ENCODE measurements around the gene SPATC1L.
"Not testable (repeated sequence)": the region's sequence is repeated elsewhere in the genome, so short reads cannot be mapped to it uniquely, and the experiment has no call there.

SPATC1L gene

DNA sequence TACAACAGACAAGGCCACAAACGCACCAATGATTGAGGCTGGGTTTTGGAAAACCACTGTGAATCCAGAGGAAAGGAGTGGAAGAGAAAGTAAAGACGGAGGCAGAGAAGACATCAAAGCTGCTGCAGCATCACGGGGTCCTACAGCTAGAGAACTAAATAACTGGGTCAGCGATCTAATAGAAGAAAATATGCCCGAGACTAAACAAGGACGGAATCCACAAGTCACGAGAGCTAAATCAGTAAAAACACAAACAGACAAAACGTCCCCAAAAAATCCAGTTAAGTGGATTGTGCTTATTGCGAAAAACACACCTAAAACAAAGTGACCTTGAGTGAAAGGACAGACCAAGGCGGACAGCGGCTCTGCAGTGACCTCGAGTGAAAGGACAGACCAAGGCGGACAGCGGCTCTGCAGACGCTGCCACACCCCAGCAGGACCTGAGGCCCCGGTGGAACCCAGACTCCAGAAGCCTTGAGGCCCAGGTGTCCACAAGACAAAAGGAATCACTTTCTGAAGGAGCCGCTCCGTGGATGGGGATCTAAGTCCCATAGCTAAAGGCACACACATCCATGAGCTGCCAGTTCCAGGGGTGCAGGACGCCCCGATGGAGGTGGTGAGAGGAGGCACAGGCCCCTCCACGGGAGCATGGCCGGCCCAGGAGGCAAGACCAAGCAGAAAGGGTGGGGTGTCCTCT lies 34.9 kb downstream of the SPATC1L start:
- no peak for DNase-seq

- no peak for DNase-seq
Measured at GRCh38 chr21:46148106-46148505, 36.2 kb downstream of the SPATC1L start.

- peak; percentile 49 for DNase-seq
Measured at GRCh38 chr21:46147429-46147828, 36.8 kb downstream of the SPATC1L start.

DNA sequence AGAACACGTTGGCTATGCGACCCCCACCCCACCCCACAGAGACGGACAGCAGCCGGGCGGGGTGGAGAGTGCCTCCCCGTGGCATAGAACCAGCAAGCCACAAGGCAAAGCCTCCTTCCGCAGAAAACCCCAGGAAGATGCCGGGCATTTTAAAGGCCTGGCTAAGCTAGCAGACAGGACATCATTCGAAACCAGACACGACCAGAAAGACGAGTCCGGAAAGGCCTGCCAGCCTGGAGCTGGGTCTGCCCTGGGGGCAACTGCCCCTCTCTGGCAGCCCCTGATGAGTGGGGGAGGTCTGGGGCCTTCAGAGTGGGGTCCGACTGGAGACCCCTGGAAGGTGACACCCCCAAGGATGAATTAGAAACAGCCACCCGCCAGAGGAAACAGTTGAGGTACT lies 37.4 kb downstream of the SPATC1L start:
- DNase-seq: no peak

- no peak for DNase-seq
Measured at GRCh38 chr21:46145840-46146691, 38.2 kb downstream of the SPATC1L start.

- no peak for DNase-seq
Measured at GRCh38 chr21:46145159-46145839, 39.0 kb downstream of the SPATC1L start.

DNA sequence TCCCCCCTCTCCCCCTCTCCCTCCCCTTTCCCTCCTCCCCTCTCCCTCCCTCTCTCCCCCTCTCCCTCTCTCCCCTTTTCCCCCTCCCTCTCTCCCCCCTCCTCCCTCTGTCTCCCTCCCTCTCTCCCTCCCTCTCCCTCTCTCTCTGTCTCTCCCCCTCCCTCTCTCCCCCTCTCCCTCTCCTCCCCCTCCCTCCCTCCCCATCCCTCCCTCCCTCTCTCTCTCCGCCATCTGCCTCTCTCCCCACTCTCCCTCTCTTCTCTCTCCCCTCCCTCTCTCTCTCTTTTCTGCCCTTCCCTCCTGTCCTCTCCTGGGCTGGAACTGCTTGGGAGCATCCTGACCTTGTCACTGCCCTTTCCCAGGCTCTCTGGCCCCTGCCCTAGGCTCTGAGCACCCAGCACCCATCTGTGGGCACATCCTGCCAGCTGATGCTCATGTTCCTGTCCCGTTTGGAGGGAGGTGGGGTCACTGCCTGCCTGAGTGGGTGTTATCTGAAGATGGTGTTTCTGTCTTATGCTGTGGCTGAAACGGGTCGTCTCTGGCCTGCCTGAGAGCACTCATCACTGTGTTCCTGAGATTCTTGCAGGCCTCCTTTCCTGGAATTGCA lies 39.7 kb downstream of the SPATC1L start:
- no peak for DNase-seq

DNA sequence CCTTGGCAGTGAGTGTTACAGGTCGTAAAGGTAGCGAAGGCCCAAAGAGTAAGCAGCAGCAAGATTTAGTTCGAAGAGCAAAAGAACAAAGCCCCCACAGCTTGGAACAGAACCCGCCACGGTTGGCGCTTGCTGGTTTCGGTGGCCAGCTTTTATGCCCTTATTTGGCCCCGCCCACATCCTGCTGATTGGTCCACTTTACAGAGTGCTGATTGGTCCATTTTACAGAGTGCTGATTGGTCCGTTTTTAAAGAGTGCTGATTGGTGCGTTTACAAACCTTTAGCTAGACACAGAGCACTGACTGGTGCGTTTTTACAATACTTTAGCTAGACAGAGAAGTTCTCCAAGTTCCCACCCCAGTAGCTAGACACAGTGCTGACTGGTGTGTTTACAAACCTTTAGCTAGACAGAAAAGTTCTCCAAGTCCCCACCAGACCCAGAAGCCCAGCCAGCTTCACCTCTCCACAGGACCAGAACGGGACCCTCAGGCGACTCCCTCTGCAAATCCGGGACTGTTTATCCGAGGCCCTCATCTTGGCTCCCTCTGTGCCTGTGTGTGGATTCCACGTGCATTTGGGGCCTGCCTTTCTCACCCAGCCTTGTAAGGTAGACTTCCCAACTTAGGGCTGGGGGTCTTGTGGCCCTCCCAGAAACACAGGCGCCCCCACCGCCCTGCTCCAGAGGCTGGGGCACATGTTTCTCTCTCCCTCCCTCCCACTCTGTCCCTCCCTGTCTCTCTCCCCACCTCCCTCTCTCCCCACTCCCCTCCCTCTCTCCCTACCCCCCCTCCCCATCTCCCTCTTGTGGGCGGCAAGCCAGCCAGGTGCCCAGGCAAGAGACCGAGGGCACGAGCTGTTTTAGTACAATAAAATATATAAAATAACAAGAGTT lies 41.4 kb downstream of the SPATC1L start:
- no peak for DNase-seq

GRCh38 chr21:46141767-46142581 lies 42.3 kb downstream of the SPATC1L start:
- DNase-seq: no peak

DNA sequence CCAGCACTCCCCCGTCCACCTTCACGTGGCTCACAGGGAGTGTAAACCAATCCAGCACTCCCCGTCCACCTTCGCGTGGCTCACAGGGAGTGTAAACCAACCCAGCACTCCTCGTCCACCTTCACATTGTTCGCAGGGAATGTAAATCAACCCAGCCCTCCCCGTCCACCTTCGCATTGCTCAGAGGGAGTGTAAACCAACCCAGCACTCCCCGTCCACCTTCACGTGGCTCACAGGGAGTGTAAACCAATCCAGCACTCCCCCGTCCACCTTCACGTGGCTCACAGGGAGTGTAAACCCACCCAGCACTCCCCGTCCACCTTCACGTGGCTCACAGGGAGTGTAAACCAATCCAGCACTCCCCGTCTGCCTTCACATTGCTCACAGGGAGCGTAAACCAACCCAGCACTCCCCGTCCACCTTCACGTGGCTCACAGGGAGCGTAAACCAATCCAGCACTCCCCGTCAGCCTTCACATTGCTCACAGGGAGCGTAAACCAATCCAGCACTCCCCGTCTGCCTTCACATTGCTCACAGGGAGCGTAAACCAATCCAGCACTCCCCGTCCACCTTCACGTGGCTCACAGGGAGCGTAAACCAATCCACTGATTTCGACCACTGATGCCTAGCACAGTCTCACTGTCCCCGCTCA lies 43.8 kb downstream of the SPATC1L start:
- not testable (repeated sequence) for DNase-seq

- no peak for DNase-seq
Measured at GRCh38 chr21:46139686-46140085, 44.6 kb downstream of the SPATC1L start.

DNA sequence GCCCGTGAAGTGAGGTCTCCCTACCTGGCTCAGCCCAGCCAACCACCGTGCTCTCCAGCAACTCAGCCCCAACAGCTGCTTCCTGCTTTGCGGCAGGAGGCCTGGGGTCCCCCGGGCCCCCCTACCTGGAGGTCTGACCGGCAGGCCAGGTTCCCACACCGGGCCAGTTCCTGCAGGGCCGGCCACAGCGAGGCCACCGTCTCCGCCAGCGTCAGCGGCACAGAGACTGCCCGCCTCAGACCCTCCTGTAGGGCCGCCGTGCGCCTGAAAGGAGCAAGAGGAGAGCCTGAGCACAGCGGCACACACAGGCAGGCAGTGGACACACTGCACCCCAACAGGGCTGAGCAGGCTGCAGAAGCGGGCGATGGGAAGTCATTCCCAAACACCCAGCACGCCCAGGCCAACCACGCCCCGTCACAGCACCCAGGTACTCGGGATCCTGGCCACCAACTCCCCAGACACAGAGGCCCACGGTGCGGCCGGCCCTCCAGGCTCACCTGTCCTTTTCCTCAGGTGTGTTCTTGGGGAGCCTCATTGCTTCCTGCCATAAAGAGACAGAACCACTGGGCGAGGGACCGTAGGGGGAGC lies 45.8 kb downstream of the SPATC1L start:
- no peak for DNase-seq

DNA sequence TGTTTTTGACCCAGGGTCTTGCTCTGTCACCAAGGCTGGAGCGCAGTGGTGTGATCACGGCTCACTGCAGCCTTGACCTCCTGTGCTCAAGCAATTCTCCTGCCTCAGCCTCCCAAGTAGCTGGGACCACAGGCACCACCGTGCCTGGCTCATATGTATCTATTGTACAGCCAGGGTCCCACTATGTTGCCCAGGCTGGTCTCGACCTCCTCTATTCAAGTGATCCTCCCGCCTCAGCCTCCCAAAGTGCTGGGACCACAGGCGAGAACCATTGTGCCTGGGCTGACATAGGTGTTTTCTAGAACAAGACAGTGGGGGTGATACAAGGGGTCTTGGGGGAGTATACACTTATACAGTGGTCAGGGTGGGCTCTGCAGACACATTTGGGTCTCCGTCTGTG lies 46.4 kb downstream of the SPATC1L start:
- no peak for DNase-seq

- no peak for DNase-seq
Measured at GRCh38 chr21:46136739-46137349, 47.4 kb downstream of the SPATC1L start.

- no peak for DNase-seq
Measured at GRCh38 chr21:46135782-46136395, 48.4 kb downstream of the SPATC1L start.

GRCh38 chr21:46131838-46132651 lies 52.2 kb downstream of the SPATC1L start:
- DNase-seq: no peak

GRCh38 chr21:46131588-46131837 lies 52.7 kb downstream of the SPATC1L start:
- DNase-seq: no peak

DNA sequence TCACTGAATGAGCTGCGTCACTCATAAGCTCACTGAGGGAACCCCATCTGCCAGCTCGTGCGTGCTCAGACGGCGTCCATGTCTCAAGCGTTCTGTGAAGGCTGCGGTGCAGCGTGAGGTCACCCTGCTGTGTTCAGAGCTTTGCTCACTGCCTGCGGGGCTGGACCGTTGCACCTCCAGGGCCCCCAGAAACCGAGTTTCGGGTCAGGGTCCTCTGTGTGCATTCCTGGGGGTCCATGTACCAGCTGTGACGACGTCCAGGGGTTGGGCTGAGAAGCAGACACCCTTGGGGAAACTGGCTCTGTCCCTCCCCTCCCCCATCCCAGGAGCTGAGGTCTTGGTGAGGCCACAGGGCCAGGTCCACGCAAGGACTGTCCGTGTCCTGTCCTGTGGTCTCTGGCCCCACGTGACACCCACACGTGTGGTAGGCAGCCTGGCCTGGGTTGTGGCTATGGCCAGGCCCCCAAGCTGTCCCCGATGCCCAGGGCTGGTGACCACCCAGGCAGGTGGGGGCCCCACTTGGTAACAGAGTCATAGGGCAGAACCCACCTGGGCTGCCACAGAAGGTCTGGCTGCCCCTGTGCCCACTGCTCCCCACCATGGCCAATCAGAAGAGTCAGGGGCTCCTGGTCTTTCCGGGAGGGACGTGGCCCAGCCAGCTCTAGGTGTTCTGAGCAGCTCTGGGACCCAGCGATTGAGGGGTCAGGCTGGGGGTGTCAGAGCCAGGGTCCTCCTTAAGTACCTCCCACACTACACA lies 53.2 kb downstream of the SPATC1L start:
- no peak for DNase-seq
